DLD1 (cell line): ENCODE data around the gene JPH2.
"Not testable (repeated sequence)": the region's sequence is repeated elsewhere in the genome, so short reads cannot be mapped to it uniquely, and the experiment has no call there.

Source experiments
- in situ Hi-C: cut with HindIII; loops from 2 replicates; pipeline ENCODE4 v1.10.0; 2017; ENCODE audit warnings: low sequenced_read_pairs

Gene JPH2

GRCh38 chr20:44190197-44190852 lies 3.3 kb upstream of the JPH2 start:
- in situ Hi-C loops = not testable (repeated sequence)

- in situ Hi-C loops = no loop called here
Measured at GRCh38 chr20:44188752-44189151, 1.8 kb upstream of the JPH2 start.

DNA sequence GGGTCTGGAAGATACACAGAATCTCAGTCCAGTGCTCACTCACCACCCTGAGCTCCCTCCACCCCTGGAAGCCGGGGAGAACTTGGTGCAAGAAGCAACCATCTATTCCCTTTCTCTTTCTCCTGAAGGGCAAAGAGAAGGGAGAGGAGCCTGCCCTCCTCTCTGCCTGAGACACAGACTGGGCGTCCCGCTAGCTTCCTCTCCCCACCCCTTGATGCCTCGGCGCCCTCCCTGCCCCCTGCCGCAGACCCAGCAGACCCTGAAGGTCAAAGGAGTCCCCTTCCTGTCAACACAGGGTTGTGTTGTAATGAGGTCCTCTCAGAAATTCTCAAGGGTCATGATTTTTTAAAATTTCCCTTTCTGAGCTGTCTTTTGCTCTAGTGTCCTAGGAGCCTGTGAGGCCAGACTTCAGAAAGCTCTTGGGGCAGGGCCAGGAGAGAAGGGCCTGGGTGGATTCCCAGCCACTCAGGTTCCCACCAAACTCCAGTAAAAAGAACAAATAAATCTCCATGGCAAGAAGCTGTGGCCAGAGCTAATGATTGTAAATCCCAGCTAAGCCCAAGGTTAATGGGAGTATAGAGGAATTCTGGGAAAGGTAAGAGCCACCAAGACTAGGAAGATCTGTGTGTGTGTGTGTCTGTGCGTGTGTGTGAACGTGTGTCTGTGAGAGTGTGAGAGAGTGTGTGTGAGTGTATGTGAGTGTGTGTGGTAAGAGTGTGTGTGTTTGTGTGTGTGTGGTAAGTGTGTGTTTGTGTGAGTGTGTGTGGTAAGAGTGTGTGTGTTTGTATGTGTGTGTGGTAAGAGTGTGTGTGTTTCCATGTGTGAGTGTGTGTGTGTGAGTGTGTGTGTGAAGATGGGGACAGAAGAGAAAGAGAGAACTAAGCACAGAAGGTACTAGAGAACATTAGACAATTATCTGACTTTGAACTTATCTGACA lies 1.1 kb upstream of the JPH2 start:
- in situ Hi-C loops = no loop called here

DNA sequence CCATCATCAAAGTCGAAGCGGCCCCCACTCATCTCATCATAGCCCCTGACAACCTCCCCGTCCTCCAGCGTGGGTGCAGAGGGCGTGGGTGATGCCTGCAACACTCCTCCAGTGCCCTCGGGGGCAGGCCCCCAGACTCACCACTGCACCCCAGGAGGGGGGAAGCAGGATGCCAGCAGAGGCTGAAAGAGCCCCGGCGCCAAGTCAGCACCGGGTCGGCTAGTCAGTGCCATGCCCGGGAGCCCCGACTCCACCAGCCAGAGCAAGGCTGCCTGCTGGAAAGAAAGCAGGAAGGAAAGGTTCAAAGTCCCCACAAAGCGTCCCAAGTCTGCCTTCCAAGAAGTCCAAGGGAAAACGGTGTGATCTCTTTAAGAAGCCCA lies 324 bp downstream of the JPH2 start:
- in situ Hi-C loops = no loop called here

GRCh38 chr20:44186201-44186600 lies 787 bp downstream of the JPH2 start:
- in situ Hi-C loops = no loop called here

DNA sequence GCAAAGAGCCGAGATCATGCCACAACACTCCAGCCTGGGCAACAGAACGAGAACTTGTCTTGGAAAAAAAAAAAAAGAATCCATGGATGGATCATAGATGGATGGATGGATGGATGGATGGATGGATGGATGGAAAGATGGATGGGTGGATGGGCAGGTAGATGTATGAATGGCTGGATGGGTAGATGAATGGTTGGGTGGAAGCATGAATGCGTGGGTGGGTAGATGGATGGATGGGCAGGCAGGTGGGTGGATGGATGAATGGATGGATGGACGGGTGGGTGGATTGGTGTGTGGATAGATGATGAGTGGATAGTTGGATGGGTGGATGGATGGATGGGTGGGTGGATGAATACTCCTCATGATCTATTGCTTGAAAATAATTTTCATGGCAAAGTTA lies 1.4 kb downstream of the JPH2 start:
- in situ Hi-C loops = no loop called here

DNA sequence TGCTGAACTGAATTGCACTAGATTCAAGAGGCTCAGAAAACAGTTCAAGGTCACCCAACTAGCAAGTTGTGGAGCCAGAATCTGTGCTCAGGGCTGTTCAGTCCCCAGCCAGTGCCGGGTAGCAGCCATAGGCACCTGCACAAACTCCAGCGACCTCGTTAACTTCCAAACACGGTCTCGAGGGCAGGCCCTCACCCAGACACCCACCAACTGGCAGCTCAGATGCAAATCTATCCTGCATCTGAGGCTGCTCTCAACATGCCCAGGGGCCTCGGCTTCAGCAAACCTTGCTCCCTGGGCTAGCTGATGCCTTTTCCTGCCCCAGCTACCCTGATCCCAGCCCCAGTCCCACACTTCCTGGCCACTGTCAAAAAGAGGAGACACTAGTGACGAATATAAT lies 3.7 kb downstream of the JPH2 start:
- in situ Hi-C loops = no loop called here

DNA sequence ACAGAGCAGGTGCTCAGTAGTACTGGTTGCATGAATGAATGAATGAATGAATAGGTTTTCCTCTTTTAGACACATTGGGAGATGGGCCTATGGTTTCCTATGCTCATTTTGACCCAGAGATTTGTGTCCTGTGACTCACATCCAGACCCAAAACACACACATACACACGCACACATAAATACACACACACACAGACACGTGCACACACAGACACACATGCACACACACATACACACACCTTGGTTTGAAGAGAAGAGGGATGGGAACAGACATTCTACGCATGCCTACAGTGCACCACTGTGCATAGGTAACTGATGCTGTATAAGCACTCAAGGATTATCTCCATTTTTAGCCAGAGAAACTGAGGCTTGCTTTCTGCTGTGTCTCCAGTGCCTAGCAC lies 4.1 kb downstream of the JPH2 start:
- in situ Hi-C loops = no loop called here

DNA sequence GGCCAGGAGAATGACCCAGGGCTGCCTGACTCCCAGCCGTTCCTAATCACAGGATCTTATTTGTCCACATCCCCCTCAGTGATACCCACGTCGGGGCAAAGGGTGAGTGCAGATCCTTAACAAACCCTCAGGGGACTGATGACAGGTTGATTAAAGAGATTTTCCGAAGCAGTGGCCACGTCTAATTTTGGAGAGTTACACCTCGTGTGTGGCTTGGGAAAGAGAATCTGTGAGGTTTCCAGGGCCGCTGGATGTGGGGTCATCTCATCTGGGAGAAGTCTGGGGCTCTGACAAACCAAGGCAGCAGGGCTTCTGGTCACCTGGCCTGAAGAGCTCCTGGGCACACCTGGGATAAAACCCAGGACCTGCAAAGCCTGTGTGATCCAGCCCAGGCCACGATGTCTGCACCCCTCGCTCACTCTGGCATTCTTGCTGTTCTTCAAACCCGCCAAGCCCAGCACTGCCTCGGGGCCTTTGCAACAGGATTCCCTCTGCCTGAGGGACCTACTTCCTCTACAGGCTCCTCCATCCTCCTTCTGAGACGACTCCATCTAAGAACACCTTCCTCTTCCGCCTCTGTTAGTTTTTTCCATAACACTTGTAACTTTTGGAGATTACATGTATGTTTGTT lies 4.7 kb downstream of the JPH2 start:
- in situ Hi-C loops = no loop called here

GRCh38 chr20:44181611-44182010 lies 5.4 kb downstream of the JPH2 start:
- in situ Hi-C loops = no loop called here

DNA sequence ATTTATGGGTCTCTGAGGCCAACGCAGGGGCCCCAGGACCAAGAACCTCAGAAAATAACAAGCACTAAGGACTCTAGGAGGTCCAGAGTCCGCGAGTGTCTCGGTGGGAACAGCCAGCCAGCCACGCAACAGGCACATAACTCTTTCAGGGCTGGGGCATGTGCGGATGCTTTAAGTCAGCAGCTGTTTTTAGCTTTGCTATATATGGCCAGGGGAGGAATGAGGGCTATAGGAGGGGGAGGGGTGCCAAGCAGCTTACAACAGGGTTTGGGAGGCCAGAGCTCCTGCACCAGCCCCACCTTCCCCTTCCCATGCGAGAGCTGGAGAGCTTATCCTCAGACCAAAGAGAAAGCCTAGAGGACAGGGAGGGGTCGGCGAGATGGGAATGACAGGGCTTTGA lies 6.2 kb downstream of the JPH2 start:
- in situ Hi-C loops = no loop called here

DNA sequence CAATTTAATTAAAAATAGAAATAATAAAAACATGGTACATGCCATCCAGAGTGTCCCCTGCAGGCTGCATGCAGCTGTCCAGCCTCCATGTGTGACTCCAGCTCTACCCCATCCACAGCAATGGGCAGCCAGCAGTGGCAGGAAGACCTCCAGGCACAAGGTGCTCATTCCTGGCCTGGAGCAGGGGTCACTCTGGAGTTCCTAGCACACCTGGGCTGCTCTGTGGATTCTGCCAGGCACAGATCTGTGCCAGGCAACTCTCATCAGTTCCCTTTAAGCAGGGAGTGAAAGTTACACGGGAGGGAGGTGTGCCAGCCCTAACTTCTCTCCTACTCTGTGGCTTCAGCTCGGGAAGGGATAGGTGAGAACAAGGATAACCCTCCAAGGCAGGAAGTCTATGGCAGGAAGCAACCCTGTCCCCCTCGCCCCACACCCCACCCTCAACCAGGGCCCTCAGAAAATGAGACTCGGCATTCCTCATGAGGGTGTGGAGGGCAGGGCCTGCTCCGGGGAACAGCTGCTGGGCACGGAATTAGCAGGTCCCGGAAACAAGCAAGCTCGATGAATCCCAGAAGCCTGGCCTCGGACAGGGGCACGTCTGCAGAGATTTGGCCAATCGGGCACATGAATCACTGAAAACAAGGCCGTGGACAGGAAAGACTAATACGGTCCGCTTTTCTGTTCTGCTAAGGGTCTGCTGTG lies 10.0 kb downstream of the JPH2 start:
- in situ Hi-C loops = no loop called here

- in situ Hi-C loops = no loop called here
Measured at GRCh38 chr20:44174996-44175765, 11.8 kb downstream of the JPH2 start.

DNA sequence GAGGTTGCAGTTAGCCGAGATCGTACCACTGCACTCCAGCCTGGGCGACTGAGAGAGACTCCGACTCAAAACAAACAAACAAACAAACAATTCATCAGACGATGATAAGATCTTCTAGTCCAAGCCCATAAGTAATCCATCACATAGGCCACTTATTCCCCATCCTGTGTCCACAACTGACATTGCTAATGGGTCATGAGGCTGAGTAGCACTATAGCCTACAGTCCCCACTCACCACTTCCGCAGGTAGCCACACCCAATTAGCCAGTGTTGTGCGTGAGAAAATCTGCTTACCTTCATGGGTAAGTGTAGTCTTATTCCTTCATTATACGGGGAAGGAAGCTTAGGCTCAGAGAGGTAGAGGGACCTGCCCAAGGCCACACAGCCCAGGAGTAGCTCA lies 13.1 kb downstream of the JPH2 start:
- in situ Hi-C loops = no loop called here

- in situ Hi-C loops = no loop called here
Measured at GRCh38 chr20:44173116-44173515, 13.9 kb downstream of the JPH2 start.

- in situ Hi-C loops = no loop called here
Measured at GRCh38 chr20:44172572-44172950, 14.4 kb downstream of the JPH2 start.

GRCh38 chr20:44171775-44172571 lies 15.0 kb downstream of the JPH2 start:
- in situ Hi-C loops = no loop called here

DNA sequence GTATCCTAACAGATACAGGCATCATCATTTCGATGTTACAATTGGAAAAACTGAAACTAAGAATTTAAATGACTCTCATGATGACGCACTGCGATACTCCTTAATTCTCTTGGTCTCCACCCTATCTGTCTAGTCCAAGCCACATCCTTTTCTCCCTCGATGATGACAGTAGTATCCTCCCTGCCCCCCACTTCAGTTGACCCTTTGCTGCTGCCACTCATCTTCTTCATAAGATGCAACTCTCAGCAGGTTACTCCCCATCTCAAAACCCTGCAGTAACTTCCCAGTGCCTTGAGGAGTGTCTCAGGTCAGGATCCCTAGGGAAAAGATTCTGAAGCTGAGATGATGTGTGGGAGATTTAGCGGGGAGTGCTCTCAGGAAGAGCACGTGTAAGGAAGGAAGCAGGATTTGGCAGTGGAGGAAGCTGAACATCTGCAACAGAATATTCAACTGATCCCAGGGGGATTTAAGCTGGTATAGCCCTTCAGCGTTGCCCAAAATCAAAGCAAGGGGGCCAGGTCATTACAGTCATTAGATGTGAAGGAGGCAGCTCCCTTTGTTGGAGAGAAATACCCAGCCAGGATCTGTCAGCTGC lies 16.1 kb downstream of the JPH2 start:
- in situ Hi-C loops = no loop called here

DNA sequence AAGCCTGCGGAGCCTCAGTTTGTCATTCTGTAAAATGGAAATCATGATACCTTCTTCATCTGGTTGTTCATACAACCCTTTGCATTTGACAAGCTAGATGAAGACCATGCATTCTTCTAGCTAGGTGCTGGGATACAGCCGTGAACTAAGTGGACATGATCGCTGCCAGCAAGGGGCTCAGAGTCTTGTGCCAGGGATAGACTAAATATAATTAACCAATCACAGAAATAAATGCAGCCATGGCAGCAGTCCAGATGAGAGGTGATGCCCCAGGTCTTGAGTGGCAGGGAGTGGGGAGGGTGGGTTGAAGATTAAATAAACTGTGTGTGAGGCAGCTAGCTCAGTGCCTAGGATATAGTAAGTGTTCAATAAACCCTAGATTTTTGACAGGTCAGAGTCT lies 19.3 kb downstream of the JPH2 start:
- in situ Hi-C loops = no loop called here
